Tibial nerve (tissue), 4 donors: ENCODE results near the gene ABR. TPM values are rescaled to one million over a fixed set of nuclear protein-coding genes. Genes with fewer than 3 reads are reported as not detected.
A peak's percentile ranks its signal among the peaks of the same experiment; 100 is the strongest.

Source experiments
- DNase-seq, 2 donors: peaks; one replicate each; pipeline ENCODE4 v3.0.0-alpha.2; 2019; ENCODE audit warnings: low spot score in 2 of 2
- H3K27ac ChIP-seq, 4 donors: fragments of 200-600 bp; sonication (generic) in 3 of 4; one replicate each; pipeline ENCODE4 v1.5.1; 2017 to 2019; ENCODE audit warnings: mild to moderate bottlenecking in 1 of 4
- H3K27me3 ChIP-seq, 2 donors: fragments of 200-600 bp; sonication (generic) in 1 of 2; one replicate each; pipeline versions ENCODE4 v1.5.1 to v1.6.0; 2017 to 2019
- H3K36me3 ChIP-seq, 3 donors: fragments of 200-600 bp; sonication (generic); one replicate each; pipeline ENCODE4 v1.5.1; 2018 to 2019
- H3K4me1 ChIP-seq, 4 donors: fragments of 200-600 bp; sonication (generic) in 3 of 4; one replicate each; pipeline ENCODE4 v1.5.1; 2017 to 2019
- H3K4me3 ChIP-seq, 4 donors: fragments of 200-600 bp; sonication (generic) in 3 of 4; one replicate each; pipeline ENCODE4 v1.5.1; 2017 to 2019; ENCODE audit warnings: mild to moderate bottlenecking in 1 of 4, moderate library complexity in 1 of 4
- H3K9me3 ChIP-seq, 4 donors: fragments of 200-600 bp; sonication (generic) in 3 of 4; one replicate each; pipeline ENCODE4 v1.5.1; 2017 to 2019
- CTCF ChIP-seq, 5 experiments: fragments of 200-600 bp in 3 of 5; fragments of 450-650 bp in 2 of 5; sonication (generic) in 3 of 5; IDR thresholded peaks; one replicate each; pipeline ENCODE4 v1.5.1; 2016 to 2019; ENCODE audit warnings: antibody characterized with exemption in 5 of 5, mild to moderate bottlenecking in 3 of 5, moderate library complexity in 2 of 5
- EP300 ChIP-seq, 2 donors: sonication (generic); formaldehyde crosslinking; IDR thresholded peaks; one replicate each; pipeline ENCODE4 v1.6.1; 2017; ENCODE audit warnings: antibody characterized with exemption in 2 of 2, mild to moderate bottlenecking in 1 of 2
- POLR2A ChIP-seq, 2 donors: fragments of 450-650 bp; IDR thresholded peaks; one replicate each; pipeline ENCODE4 v1.6.1; 2017; ENCODE audit warnings: antibody characterized with exemption in 2 of 2, mild to moderate bottlenecking in 2 of 2, moderate library complexity in 2 of 2
- WGBS, 2 donors: methylation state at CpG; one replicate each; pipeline ENCODE4 v1.1.5; 2018; 5-methylcytosine and 5-hydroxymethylcytosine counted together
- total RNA-seq, 4 donors: library from RNA; depleted of rRNA; stranded (reverse); fragments of >200 nt; gene quantifications; one replicate each; pipeline ENCODE4 v1.1.0, GENCODE V29; 2016

Gene ABR
- total RNA-seq, 4 donors from 2014 or later: 88.8 to 193 (median 133) TPM

DNA sequence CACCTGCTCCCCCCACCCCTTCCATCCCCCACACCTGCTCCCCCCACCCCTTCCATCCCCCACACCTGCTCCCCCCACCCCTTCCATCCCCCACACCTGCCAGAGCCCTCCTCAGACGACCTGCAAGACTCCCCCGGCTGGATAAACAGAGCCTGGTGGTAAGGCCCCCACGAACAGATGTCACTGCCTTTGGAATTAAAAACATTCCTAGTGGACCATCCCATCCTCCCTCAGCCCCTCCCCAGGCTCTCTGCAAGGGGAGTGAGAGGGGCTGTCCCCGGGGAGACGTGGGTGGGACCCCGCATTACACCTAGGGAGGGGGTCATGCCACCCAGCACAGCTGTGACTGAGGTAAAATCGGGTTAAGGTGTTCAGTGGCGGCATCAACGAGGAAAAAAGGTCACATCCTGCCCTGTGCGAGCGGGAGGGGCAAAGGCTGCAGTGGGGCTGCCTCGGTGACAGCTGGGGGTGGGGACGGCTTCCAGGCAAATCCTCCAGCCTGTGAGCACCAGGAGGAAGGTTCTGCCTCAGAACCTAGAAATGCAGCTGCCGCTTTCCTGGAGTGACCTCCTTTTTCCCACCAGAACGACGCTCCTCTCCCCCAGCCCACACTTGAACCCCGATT, 144.1 kb downstream of the ABR start:
- Histone ChIP-seq H3K4me1 (peaks cover 0 to 74% (median 21%) of the 10 kb centered on the region in 4 donors), H3K27ac (peak overlapping the region in 1 of 4 donors; percentile 88), H3K9me3 (no peaks in the 10 kb centered on the region), H3K4me3 (no peak overlapping the region), H3K36me3 (no peaks in the 10 kb centered on the region), H3K27me3 (no peaks in the 10 kb centered on the region)
- 26 to 53% methylated on average over 12 to 15 of the region's 17 CpGs for WGBS, 2 donors
- TF ChIP-seq EP300 (IDR thresholded peaks at IDR 0.05): no peak
- no peak for TF ChIP-seq POLR2A (IDR thresholded peaks at IDR 0.05)
- no peak for TF ChIP-seq CTCF (IDR thresholded peaks at IDR 0.05)
- no peak for DNase-seq

GRCh38 chr17:1034652-1035210, 145.1 kb downstream of the ABR start:
- Histone ChIP-seq H3K9me3 (no peaks in the 10 kb centered on the region), H3K4me1 (peaks cover 0 to 74% (median 15%) of the 10 kb centered on the region in 4 donors), H3K36me3 (no peaks in the 10 kb centered on the region), H3K27ac (no peak overlapping the region), H3K4me3 (no peak overlapping the region), H3K27me3 (no peaks in the 10 kb centered on the region)
- TF ChIP-seq EP300 (IDR thresholded peaks at IDR 0.05): no peak
- WGBS, 2 donors: 84 to 85% methylated on average over 12 to 17 of the region's 20 CpGs
- no peak for DNase-seq

- Histone ChIP-seq H3K27ac (no peak overlapping the region), H3K36me3 (no peaks in the 10 kb centered on the region), H3K9me3 (no peaks in the 10 kb centered on the region), H3K4me3 (no peak overlapping the region), H3K27me3 (no peaks in the 10 kb centered on the region), H3K4me1 (peaks cover 0 to 74% (median 5%) of the 10 kb centered on the region in 4 donors)
- no peak for TF ChIP-seq EP300 (IDR thresholded peaks at IDR 0.05)
- no peak for TF ChIP-seq POLR2A (IDR thresholded peaks at IDR 0.05)
- WGBS, 2 donors: 87 to 91% methylated on average over 9 to 11 of the region's 11 CpGs
- no peak for DNase-seq
These were observed 146.3 kb downstream of the ABR start for GRCh38 chr17:1033503-1033902.

GRCh38 chr17:1032391-1032790, 147.4 kb downstream of the ABR start:
- WGBS, 2 donors: 65 to 73% methylated on average over 27 of the region's 27 CpGs
- no peak for TF ChIP-seq POLR2A (IDR thresholded peaks at IDR 0.05)
- TF ChIP-seq EP300 (IDR thresholded peaks at IDR 0.05): no peak
- no peak for TF ChIP-seq CTCF (IDR thresholded peaks at IDR 0.05)
- Histone ChIP-seq H3K27ac (no peak overlapping the region), H3K4me3 (no peak overlapping the region), H3K9me3 (no peaks in the 10 kb centered on the region), H3K27me3 (no peaks in the 10 kb centered on the region), H3K4me1 (peaks cover 0 to 65% (median 5%) of the 10 kb centered on the region in 4 donors), H3K36me3 (peaks cover 0 to 4% (median 0%) of the 10 kb centered on the region in 3 donors)
- no peak for DNase-seq

DNA sequence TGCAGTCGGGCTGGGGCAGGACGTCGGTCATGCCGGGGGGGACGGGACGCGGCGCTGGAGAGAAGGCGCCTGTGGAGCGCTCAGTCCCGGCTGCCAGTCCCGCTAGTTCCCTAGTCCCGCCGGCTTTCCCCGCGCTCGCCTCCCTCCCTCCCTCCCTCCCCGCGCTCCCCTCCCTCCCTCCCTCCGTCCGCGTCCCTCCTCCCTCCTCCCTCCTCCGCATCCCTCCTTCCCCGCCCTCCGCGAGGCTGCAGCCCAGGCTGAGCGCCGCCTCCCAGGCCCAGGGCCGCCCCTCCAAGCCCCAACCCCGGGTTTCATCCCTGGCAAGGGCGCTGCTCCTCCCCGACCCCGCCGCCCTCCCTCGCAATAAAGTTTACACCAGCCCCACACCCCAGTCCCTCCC, 148.1 kb downstream of the ABR start:
- 4 to 37% methylated on average over 11 to 25 of the region's 35 CpGs for WGBS, 2 donors
- TF ChIP-seq EP300 (IDR thresholded peaks at IDR 0.05): no peak
- no peak for TF ChIP-seq POLR2A (IDR thresholded peaks at IDR 0.05)
- no peak for TF ChIP-seq CTCF (IDR thresholded peaks at IDR 0.05)
- H3K9me3 ChIP-seq: no peaks in the 10 kb centered on the region

More for the DNA sequence above, 148.1 kb downstream of the ABR start:
- Histone ChIP-seq H3K4me3 (peak overlapping the region; percentile 21 to 57 (median 23)), H3K36me3 (peaks cover 0 to 10% (median 0%) of the 10 kb centered on the region in 3 donors), H3K27ac (peak overlapping the region in 3 of 4 donors; percentile 30 to 80 (median 36)), H3K27me3 (no peaks in the 10 kb centered on the region), H3K4me1 (peaks cover 0 to 58% (median 5%) of the 10 kb centered on the region in 4 donors)
- DNase-seq: no peak
